ENCODE measurements around the gene SDF4.

The SDF4 gene

DNA sequence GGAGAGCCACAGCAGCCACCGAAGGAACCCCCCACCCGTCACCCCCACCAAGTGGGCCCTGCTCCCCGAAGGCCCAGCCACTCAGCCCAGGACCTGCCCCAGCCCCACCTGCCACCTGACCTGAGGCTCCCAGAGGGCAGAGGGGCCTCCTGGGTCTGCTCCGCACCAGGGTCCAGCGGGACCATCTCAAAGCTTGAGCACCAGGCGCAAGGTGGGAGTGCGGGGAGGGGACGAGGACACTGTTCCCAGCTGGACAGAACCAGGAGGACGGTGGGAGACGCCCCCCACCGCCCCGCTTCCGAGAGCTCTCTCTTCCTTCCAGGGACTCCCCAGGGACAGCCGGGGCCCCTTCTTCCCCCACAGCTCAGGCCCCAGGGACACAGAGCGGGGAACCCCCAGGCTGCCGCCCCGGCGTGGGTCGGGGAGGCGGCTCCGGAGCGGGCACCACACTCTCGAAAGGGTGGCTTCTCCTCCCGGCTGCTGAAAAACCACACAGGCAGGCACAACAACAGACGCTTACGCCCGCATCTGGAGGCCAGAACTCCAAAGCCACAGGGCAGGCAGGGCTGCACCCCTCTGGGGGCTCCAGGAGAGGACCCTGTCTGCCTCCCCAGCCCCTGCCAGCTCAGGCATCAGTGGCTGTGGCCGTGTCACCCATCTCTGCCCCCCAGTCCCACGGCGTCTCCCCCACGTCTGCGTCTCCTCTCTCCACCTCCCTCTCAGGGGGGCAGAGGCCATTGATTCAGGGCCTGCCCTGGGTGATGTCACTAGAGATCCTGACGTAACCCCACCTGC is 60.1 kb downstream of the SDF4 start:
- DNase-seq, result no peak
- TF ChIP-seq CTCF (IDR thresholded peaks at IDR 0.05; ENCODE audit: low read depth, low read length), result no peak
- Histone ChIP-seq H3K9me3 (ENCODE audit: severe bottlenecking) (no peaks in the 10 kb centered on the region), H3K36me3 (no peaks in the 10 kb centered on the region), H3K27me3 (ENCODE audit: insufficient read depth, low read depth, severe bottlenecking) (no peaks in the 10 kb centered on the region), H3K27ac (no peak overlapping the region), H3K4me3 (ENCODE audit: low read depth, low read length) (no peak overlapping the region)

- H3K27me3 ChIP-seq (ENCODE audit: insufficient read depth, low read depth, severe bottlenecking), result no peaks in the 10 kb centered on the region
Observed at GRCh38 chr1:1171161-1171545, 60.6 kb downstream of the SDF4 start.

GRCh38 chr1:1170215-1171091 is 61.3 kb downstream of the SDF4 start:
- no peak for TF ChIP-seq CTCF (IDR thresholded peaks at IDR 0.05; ENCODE audit: low read depth, low read length)
- Histone ChIP-seq H3K4me3 (ENCODE audit: low read depth, low read length) (no peak overlapping the region), H3K27ac (no peak overlapping the region), H3K27me3 (ENCODE audit: insufficient read depth, low read depth, severe bottlenecking) (no peaks in the 10 kb centered on the region), H3K9me3 (ENCODE audit: severe bottlenecking) (no peaks in the 10 kb centered on the region), H3K36me3 (no peaks in the 10 kb centered on the region)
- no peak for DNase-seq

More at GRCh38 chr1:1171161-1171545, 60.6 kb downstream of the SDF4 start:
- DNase-seq, result no peak
- Histone ChIP-seq H3K4me3 (ENCODE audit: low read depth, low read length) (no peak overlapping the region), H3K27ac (no peak overlapping the region), H3K36me3 (no peaks in the 10 kb centered on the region), H3K9me3 (ENCODE audit: severe bottlenecking) (no peaks in the 10 kb centered on the region)
- no peak for TF ChIP-seq CTCF (IDR thresholded peaks at IDR 0.05; ENCODE audit: low read depth, low read length)

- no peak for DNase-seq
- Histone ChIP-seq H3K27me3 (ENCODE audit: insufficient read depth, low read depth, severe bottlenecking) (no peaks in the 10 kb centered on the region), H3K36me3 (no peaks in the 10 kb centered on the region), H3K9me3 (ENCODE audit: severe bottlenecking) (no peaks in the 10 kb centered on the region), H3K4me3 (ENCODE audit: low read depth, low read length) (no peak overlapping the region), H3K27ac (no peak overlapping the region)
- no peak for TF ChIP-seq CTCF (IDR thresholded peaks at IDR 0.05; ENCODE audit: low read depth, low read length)
Observed at GRCh38 chr1:1169429-1170214, 62.2 kb downstream of the SDF4 start.

DNA sequence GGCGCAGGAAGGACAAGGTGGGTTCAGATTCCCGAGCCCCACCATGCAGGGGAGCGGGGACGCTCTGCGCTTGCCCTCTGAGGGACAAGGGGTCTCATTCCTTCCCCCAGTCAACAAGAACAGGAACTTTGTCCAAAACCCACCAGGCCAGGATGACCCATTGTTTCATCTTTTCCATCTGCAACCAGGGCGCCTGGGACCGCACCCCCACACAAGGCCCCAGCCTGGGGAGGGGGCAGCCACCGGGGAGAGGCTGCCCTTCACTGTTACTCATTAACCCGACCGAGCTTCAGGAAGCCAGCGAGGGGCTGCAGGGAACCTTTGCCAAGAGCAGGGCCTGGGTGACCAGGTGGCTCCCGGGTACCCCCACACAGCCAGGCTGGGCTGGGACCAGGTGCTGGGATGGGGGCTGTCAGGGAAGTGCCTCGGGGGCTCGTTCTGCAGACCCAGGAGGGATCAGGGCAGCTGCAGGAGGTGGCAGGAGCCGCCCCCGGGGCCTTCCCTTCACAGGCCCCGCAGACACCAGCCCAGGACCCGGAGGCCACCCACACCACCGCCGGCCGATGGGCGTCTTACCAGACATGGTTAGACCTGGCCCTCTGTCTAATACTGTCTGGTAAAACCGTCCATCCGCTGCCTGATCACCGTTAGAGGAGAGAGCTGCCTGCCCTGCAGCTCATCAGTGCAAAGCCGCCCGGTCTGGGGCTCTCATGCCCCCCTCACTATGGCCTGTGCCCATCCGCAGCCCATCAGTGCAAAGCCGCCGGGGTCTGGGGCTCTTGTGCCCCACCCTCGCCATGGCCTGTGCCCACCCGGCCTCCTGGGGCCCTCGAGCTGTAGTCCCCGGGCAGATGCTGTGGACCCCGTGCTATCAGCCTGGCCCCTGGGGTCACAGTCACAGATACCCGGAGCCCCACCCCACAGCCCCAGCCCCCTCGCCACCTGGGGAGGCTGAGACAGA is 63.1 kb downstream of the SDF4 start:
- DNase-seq, result no peak
- no peaks in the 10 kb centered on the region for H3K9me3 ChIP-seq (ENCODE audit: severe bottlenecking)
- no peak overlapping the region for H3K4me3 ChIP-seq (ENCODE audit: low read depth, low read length)
- H3K27ac ChIP-seq, result no peak overlapping the region
- no peaks in the 10 kb centered on the region for H3K27me3 ChIP-seq (ENCODE audit: insufficient read depth, low read depth, severe bottlenecking)
- no peaks in the 10 kb centered on the region for H3K36me3 ChIP-seq
- no peak for TF ChIP-seq CTCF (IDR thresholded peaks at IDR 0.05; ENCODE audit: low read depth, low read length)
